Activated CD8-positive, alpha-beta T cell treated with anti-CD3 and anti-CD28 coated beads for 36 hours (primary cell): ENCODE data around the gene GREM2. TPM values are rescaled to one million over a fixed set of nuclear protein-coding genes. Genes with fewer than 3 reads are reported as not detected.

ENCODE experiments used
- ATAC-seq: fragments of 200-7000 bp; cut with Tn5 transposase; one replicate; pipeline ENCODE4 v1.10.0; 2021; ENCODE audit warnings: mild to moderate bottlenecking, moderate library complexity
- CTCF ChIA-PET: fragments of 350-600 bp; sonication (Branson Sonifier 250); formaldehyde crosslinking; loops from one replicate; lab custom pipeline; 2021; ENCODE audit warnings: antibody characterized with exemption; lab: Charles Lee
- POLR2A ChIA-PET: fragments of 350-600 bp; sonication (Branson Sonifier 250); formaldehyde crosslinking; loops from one replicate; lab custom pipeline; 2021; ENCODE audit warnings: antibody characterized with exemption; lab: Charles Lee
- DNase-seq: peaks from one replicate; pipeline ENCODE4 v3.0.0-alpha.2; 2020
- H3K27ac Mint-ChIP-seq: one replicate; pipeline ENCODE4 v1.8.0; 2021; ENCODE audit warnings: mild to moderate bottlenecking, mixed read lengths
- H3K27me3 Mint-ChIP-seq: one replicate; pipeline ENCODE4 v1.8.0; 2021; ENCODE audit warnings: mixed read lengths
- H3K36me3 Mint-ChIP-seq: one replicate; pipeline ENCODE4 v1.8.0; 2021; ENCODE audit warnings: low read depth, mixed read lengths
- H3K4me1 Mint-ChIP-seq: one replicate; pipeline ENCODE4 v1.8.0; 2021; ENCODE audit warnings: low read depth, mixed read lengths
- H3K4me3 Mint-ChIP-seq: one replicate; pipeline ENCODE4 v1.8.0; 2021; ENCODE audit warnings: mild to moderate bottlenecking, moderate library complexity, mixed read lengths
- H3K9me3 Mint-ChIP-seq: one replicate; pipeline ENCODE4 v1.8.0; 2021; ENCODE audit warnings: mixed read lengths
- intact Hi-C: fragments of 100-400 bp; cut with micrococcal nuclease; formaldehyde crosslinking; loops from one replicate; pipeline ENCODE4 v1.10.0; 2022
- total RNA-seq, 2 experiments: library from RNA; stranded (reverse); gene quantifications; one replicate each; pipeline ENCODE4 v1.2.3, GENCODE V29; 2021
- TF ChIP-seq, protein P1 (sequence below): fragments of 200-600 bp; IDR thresholded peaks from one replicate; pipeline ENCODE4 v1.8.0; 2022; ENCODE audit warnings: antibody characterized with exemption, mild to moderate bottlenecking

GREM2 gene
- total RNA-seq, 2 experiments from 2014 or later: not detected

GRCh38 chr1:240579511-240579910 is 32.4 kb downstream of the GREM2 start:
- H3K4me1 Mint-ChIP-seq: peaks cover 6% of the 10 kb centered on the region
- H3K4me3 Mint-ChIP-seq: no peak overlapping the region
- CTCF ChIA-PET: no interaction called here
- intact Hi-C loops: no loop called here
- DNase-seq: no peak
- TF ChIP-seq, protein P1, sequence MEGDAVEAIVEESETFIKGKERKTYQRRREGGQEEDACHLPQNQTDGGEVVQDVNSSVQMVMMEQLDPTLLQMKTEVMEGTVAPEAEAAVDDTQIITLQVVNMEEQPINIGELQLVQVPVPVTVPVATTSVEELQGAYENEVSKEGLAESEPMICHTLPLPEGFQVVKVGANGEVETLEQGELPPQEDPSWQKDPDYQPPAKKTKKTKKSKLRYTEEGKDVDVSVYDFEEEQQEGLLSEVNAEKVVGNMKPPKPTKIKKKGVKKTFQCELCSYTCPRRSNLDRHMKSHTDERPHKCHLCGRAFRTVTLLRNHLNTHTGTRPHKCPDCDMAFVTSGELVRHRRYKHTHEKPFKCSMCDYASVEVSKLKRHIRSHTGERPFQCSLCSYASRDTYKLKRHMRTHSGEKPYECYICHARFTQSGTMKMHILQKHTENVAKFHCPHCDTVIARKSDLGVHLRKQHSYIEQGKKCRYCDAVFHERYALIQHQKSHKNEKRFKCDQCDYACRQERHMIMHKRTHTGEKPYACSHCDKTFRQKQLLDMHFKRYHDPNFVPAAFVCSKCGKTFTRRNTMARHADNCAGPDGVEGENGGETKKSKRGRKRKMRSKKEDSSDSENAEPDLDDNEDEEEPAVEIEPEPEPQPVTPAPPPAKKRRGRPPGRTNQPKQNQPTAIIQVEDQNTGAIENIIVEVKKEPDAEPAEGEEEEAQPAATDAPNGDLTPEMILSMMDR: no peak
- H3K27ac Mint-ChIP-seq: no peak overlapping the region
- peaks cover 2% of the 10 kb centered on the region for H3K27me3 Mint-ChIP-seq
- no peaks in the 10 kb centered on the region for H3K9me3 Mint-ChIP-seq
- ATAC-seq: no peak
- no peaks in the 10 kb centered on the region for H3K36me3 Mint-ChIP-seq
- POLR2A ChIA-PET: no interaction called here

GRCh38 chr1:240577095-240577494 is 34.9 kb downstream of the GREM2 start:
- H3K27ac Mint-ChIP-seq: no peak overlapping the region
- DNase-seq (no peak), ATAC-seq (no peak)
- H3K4me3 Mint-ChIP-seq: no peak overlapping the region
- TF ChIP-seq, protein P1: no peak
- intact Hi-C loops: no loop called here
- H3K4me1 Mint-ChIP-seq: peaks cover 6% of the 10 kb centered on the region
- POLR2A ChIA-PET: no interaction called here
- no peaks in the 10 kb centered on the region for H3K9me3 Mint-ChIP-seq
- H3K36me3 Mint-ChIP-seq: no peaks in the 10 kb centered on the region
- CTCF ChIA-PET: no interaction called here
- H3K27me3 Mint-ChIP-seq: no peaks in the 10 kb centered on the region

GRCh38 chr1:240575981-240576662 is 35.8 kb downstream of the GREM2 start:
- no peak overlapping the region for H3K4me3 Mint-ChIP-seq
- POLR2A ChIA-PET: no interaction called here
- H3K27me3 Mint-ChIP-seq: no peaks in the 10 kb centered on the region
- ATAC-seq (peak; percentile 65), DNase-seq (peak; percentile 2)
- TF ChIP-seq, protein P1: no peak
- peaks cover 6% of the 10 kb centered on the region for H3K4me1 Mint-ChIP-seq
- H3K9me3 Mint-ChIP-seq: no peaks in the 10 kb centered on the region
- no peaks in the 10 kb centered on the region for H3K36me3 Mint-ChIP-seq
- CTCF ChIA-PET: no interaction called here
- no peak overlapping the region for H3K27ac Mint-ChIP-seq
- intact Hi-C loops: no loop called here

- POLR2A ChIA-PET: no interaction called here
Measured at GRCh38 chr1:240572328-240572727, 39.6 kb downstream of the GREM2 start.

DNA sequence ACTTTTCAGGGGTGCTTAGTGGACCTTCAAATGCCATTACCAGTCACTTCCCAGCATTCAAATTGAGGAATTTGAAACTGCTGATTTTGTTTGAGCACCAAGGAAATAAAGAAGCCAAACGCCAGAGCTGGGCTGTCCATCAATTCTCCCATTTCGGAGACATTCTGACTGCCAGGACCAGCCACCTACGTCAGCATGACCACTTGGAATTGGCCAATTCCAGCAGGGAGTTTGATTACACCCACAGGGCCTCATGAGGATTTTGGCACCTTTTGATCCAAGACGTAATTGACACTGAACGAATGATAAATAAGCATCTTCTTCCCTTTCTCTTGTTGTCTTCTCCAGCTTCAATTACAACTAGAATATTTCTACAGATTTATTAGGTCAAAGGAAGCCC is 40.2 kb downstream of the GREM2 start:
- no peak for ATAC-seq
- Mint-ChIP-seq H3K36me3 (no peaks in the 10 kb centered on the region), H3K27ac (no peak overlapping the region), H3K4me1 (peaks cover 6% of the 10 kb centered on the region), H3K9me3 (no peaks in the 10 kb centered on the region), H3K4me3 (no peak overlapping the region), H3K27me3 (no peaks in the 10 kb centered on the region)
- ChIA-PET CTCF (interaction anchor here (1.0 kb wide), 1 partner anchor 11 kb away, joined by 3 read pairs; no protein-coding TSS in a partner anchor), POLR2A (no interaction called here)
- intact Hi-C loops: no loop called here
- TF ChIP-seq, protein P1: no peak
- DNase-seq: no peak

More at GRCh38 chr1:240572328-240572727, 39.6 kb downstream of the GREM2 start:
- CTCF ChIA-PET: interaction anchor here (1.0 kb wide), 1 partner anchor 12 kb away, joined by 3 read pairs; no protein-coding TSS in a partner anchor
- Mint-ChIP-seq H3K9me3 (no peaks in the 10 kb centered on the region), H3K27me3 (no peaks in the 10 kb centered on the region), H3K4me1 (peaks cover 6% of the 10 kb centered on the region), H3K36me3 (no peaks in the 10 kb centered on the region), H3K27ac (no peak overlapping the region), H3K4me3 (no peak overlapping the region)
- intact Hi-C loops: no loop called here
- DNase-seq (no peak), ATAC-seq (no peak)
- TF ChIP-seq, protein P1: no peak
